ENCODE results near the gene TANGO2. TPM values are rescaled to one million over a fixed set of nuclear protein-coding genes. Genes with fewer than 3 reads are reported as not detected.

The TANGO2 gene
- total and polyA plus RNA-seq, 10 of the 15 experiments (the other 5 are each of a cell fraction or from before 2014, with no cell fraction given): 4.0 to 24.8 (median 20.9) TPM

DNA sequence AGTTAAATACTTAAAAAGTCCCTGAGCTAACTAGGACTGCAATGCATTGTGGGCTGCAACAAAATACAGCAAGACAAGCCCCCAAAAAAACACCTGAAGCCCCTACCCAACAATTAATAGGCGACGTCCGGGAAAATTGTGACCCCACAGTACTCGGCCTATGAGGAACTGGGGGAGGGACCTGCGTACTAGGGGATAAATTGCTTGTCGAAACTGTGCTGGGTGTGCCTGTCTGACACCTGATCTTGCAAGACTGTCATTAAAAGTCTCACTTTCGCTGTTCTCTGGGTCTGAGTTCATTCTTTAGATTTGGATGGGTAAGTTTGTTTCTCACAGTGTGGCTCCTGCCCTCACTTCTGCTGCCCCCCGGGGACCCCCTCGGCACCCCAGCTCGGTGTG is 15.2 kb downstream of the TANGO2 start:
- no peak overlapping the region; the same call in 1 of the 2 replicates for H3K27ac ChIP-seq (ENCODE audit: control insufficient read depth, insufficient read depth)
- H3K4me2 ChIP-seq (ENCODE audit: control insufficient read depth, insufficient read depth): peak overlapping the region; percentile 5
- CTCF ChIA-PET: interaction anchor here (1.5 kb wide), 1 partner anchor 420 kb away, joined by 3 read pairs; no protein-coding TSS in a partner anchor
- WGBS (ENCODE audit: insufficient coverage, insufficient replicate concordance, low lambda C conversion rate, missing lambda C conversion rate): 3% methylated on average over 10 of the region's 10 CpGs
- ATAC-seq (peak; percentile 78), DNase-seq (ENCODE audit: low read depth, low spot score) (no peak), FAIRE-seq (peak; percentile 95)
- POLR2A ChIA-PET: no interaction called here
- H3K4me3 ChIP-seq: 0 out of 2 replicates have a peak overlapping the region, but pooled peaks have one; percentile 3
- RAD21 ChIA-PET (ENCODE audit: unreplicated experiment): no interaction called here
- no peaks in the 10 kb centered on the region for H3K79me2 ChIP-seq (ENCODE audit: control insufficient read depth, insufficient read depth, low read length)
- in situ Hi-C loops (cut with MboI): no loop called here
- no TSS peak for BruUV-seq (replicated peaks)
- no peaks in the 10 kb centered on the region for H3K27me3 ChIP-seq (replicated peaks in 1 of 2; ENCODE audit: control insufficient read depth in 2 of 2, insufficient read depth in 2 of 2, low read length in 1 of 2)
- H2AFZ ChIP-seq (ENCODE audit: control insufficient read depth, low read depth, low read length): no peak overlapping the region
- no peaks in the 10 kb centered on the region for H4K20me1 ChIP-seq (ENCODE audit: control insufficient read depth, insufficient read depth)
- intact Hi-C loops (cut with micrococcal nuclease; ENCODE audit: unreplicated experiment): no loop called here
- H3K9ac ChIP-seq (ENCODE audit: control insufficient read depth, insufficient read depth, low read length): no peak overlapping the region
- H3K9me3 ChIP-seq (replicated peaks; ENCODE audit: control insufficient read depth, insufficient read depth, low read length): peaks cover 6% of the 10 kb centered on the region; the same call in 2 of the 3 replicates
- peaks cover 45% of the 10 kb centered on the region for H3K4me1 ChIP-seq (ENCODE audit: control insufficient read depth, insufficient read depth, low read length)
- SMC1A ChIA-PET (ENCODE audit: uncharacterized antibody, unreplicated experiment): no interaction called here
- H3K36me3 ChIP-seq (ENCODE audit: control insufficient read depth in 2 of 2, insufficient read depth in 2 of 2, low read length in 1 of 2): peaks cover 0 to 3% of the 10 kb centered on the region in 2 experiments; a peak in 2 of 4 replicates
- TF ChIP-seq POLR2A (IDR thresholded peaks at IDR 0.05; ENCODE audit: low read depth, low read length) (no peak), ZNF274 (IDR thresholded peaks at IDR 0.05; ENCODE audit: insufficient read depth, insufficient read length) (no peak), EP300 (IDR thresholded peaks at IDR 0.05; ENCODE audit: borderline replicate concordance in 1 of 2, control insufficient read depth in 1 of 2, low read depth in 2 of 2, low read length in 2 of 2) (peak in 1 of 2 experiments; percentile 19; a peak in 1 of 4 replicates), RELA (IDR thresholded peaks at IDR 0.05; ENCODE audit: borderline replicate concordance, partially characterized antibody) (no peak), PAX5 (IDR thresholded peaks at IDR 0.05; ENCODE audit: borderline replicate concordance, low read depth, low read length) (0 out of 2 replicates have a peak, but pooled peaks have one; percentile 19), RFX5 (IDR thresholded peaks at IDR 0.05; ENCODE audit: low read depth, low read length) (no peak), BCL11A (IDR thresholded peaks at IDR 0.05; ENCODE audit: low read depth, low read length) (0 out of 2 replicates have a peak, but pooled peaks have one; percentile 40), RUNX3 (IDR thresholded peaks at IDR 0.05; ENCODE audit: low read length) (0 out of 2 replicates have a peak, but pooled peaks have one; percentile 8), IRF4 (IDR thresholded peaks at IDR 0.05; ENCODE audit: low read depth, low read length) (peak; percentile 93), ZNF24 (IDR thresholded peaks at IDR 0.05) (no peak), JUNB (IDR thresholded peaks at IDR 0.05) (peak; percentile 7; the same call in 1 of the 2 replicates)
- TF ChIP-seq, protein P1, sequence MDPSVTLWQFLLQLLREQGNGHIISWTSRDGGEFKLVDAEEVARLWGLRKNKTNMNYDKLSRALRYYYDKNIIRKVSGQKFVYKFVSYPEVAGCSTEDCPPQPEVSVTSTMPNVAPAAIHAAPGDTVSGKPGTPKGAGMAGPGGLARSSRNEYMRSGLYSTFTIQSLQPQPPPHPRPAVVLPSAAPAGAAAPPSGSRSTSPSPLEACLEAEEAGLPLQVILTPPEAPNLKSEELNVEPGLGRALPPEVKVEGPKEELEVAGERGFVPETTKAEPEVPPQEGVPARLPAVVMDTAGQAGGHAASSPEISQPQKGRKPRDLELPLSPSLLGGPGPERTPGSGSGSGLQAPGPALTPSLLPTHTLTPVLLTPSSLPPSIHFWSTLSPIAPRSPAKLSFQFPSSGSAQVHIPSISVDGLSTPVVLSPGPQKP (IDR thresholded peaks at IDR 0.05; ENCODE audit: low read depth, low read length): no peak
- TF ChIP-seq, protein P2, sequence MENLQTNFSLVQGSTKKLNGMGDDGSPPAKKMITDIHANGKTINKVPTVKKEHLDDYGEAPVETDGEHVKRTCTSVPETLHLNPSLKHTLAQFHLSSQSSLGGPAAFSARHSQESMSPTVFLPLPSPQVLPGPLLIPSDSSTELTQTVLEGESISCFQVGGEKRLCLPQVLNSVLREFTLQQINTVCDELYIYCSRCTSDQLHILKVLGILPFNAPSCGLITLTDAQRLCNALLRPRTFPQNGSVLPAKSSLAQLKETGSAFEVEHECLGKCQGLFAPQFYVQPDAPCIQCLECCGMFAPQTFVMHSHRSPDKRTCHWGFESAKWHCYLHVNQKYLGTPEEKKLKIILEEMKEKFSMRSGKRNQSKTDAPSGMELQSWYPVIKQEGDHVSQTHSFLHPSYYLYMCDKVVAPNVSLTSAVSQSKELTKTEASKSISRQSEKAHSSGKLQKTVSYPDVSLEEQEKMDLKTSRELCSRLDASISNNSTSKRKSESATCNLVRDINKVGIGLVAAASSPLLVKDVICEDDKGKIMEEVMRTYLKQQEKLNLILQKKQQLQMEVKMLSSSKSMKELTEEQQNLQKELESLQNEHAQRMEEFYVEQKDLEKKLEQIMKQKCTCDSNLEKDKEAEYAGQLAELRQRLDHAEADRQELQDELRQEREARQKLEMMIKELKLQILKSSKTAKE (IDR thresholded peaks at IDR 0.05; ENCODE audit: low read depth, poor library complexity, severe bottlenecking): peak; percentile 99
- TF ChIP-seq, protein P3, sequence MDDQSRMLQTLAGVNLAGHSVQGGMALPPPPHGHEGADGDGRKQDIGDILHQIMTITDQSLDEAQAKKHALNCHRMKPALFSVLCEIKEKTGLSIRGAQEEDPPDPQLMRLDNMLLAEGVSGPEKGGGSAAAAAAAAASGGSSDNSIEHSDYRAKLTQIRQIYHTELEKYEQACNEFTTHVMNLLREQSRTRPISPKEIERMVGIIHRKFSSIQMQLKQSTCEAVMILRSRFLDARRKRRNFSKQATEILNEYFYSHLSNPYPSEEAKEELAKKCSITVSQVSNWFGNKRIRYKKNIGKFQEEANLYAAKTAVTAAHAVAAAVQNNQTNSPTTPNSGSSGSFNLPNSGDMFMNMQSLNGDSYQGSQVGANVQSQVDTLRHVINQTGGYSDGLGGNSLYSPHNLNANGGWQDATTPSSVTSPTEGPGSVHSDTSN (IDR thresholded peaks at IDR 0.05; ENCODE audit: insufficient replicate concordance, low read depth, low read length): peak; percentile 91
- TF ChIP-seq, protein P4, sequence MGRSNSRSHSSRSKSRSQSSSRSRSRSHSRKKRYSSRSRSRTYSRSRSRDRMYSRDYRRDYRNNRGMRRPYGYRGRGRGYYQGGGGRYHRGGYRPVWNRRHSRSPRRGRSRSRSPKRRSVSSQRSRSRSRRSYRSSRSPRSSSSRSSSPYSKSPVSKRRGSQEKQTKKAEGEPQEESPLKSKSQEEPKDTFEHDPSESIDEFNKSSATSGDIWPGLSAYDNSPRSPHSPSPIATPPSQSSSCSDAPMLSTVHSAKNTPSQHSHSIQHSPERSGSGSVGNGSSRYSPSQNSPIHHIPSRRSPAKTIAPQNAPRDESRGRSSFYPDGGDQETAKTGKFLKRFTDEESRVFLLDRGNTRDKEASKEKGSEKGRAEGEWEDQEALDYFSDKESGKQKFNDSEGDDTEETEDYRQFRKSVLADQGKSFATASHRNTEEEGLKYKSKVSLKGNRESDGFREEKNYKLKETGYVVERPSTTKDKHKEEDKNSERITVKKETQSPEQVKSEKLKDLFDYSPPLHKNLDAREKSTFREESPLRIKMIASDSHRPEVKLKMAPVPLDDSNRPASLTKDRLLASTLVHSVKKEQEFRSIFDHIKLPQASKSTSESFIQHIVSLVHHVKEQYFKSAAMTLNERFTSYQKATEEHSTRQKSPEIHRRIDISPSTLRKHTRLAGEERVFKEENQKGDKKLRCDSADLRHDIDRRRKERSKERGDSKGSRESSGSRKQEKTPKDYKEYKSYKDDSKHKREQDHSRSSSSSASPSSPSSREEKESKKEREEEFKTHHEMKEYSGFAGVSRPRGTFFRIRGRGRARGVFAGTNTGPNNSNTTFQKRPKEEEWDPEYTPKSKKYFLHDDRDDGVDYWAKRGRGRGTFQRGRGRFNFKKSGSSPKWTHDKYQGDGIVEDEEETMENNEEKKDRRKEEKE (IDR thresholded peaks at IDR 0.05): no peak
- TF ChIP-seq, protein P5, sequence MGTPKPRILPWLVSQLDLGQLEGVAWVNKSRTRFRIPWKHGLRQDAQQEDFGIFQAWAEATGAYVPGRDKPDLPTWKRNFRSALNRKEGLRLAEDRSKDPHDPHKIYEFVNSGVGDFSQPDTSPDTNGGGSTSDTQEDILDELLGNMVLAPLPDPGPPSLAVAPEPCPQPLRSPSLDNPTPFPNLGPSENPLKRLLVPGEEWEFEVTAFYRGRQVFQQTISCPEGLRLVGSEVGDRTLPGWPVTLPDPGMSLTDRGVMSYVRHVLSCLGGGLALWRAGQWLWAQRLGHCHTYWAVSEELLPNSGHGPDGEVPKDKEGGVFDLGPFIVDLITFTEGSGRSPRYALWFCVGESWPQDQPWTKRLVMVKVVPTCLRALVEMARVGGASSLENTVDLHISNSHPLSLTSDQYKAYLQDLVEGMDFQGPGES (IDR thresholded peaks at IDR 0.05): no peak
